B cell (primary cell): ENCODE data around the gene LDB3. TPM values are rescaled to one million over a fixed set of nuclear protein-coding genes. Genes with fewer than 3 reads are reported as not detected.

Experiments
- ATAC-seq: fragments of 200-7000 bp; cut with Tn5 transposase; one replicate; pipeline ENCODE4 v1.10.0; 2021; ENCODE audit warnings: low read depth, mild to moderate bottlenecking, moderate number of reproducible peaks, moderate library complexity
- CTCF ChIA-PET: fragments of 350-600 bp; sonication (Branson Sonifier 250); formaldehyde crosslinking; loops from one replicate; lab custom pipeline; 2021; ENCODE audit warnings: antibody characterized with exemption, inconsistent platforms; lab: Charles Lee
- POLR2A ChIA-PET: fragments of 350-600 bp; sonication (Branson Sonifier 250); formaldehyde crosslinking; loops from one replicate; lab custom pipeline; 2021; ENCODE audit warnings: antibody characterized with exemption; lab: Charles Lee
- DNase-seq: peaks from one replicate; pipeline ENCODE4 v3.0.0; 2013
- H2AFZ ChIP-seq: 2 replicates; pipeline ENCODE4 v1.6.1; 2012; ENCODE audit warnings: mild to moderate bottlenecking, low read depth, low read length; ENCODE audit not compliant: insufficient read depth, poor library complexity, severe bottlenecking
- H3K27ac ChIP-seq, 2 donors: 1 replicate in 1 of 2; 2 replicates in 1 of 2; pipeline ENCODE4 v1.5.1; 2012 to 2013; ENCODE audit warnings: low read length in 2 of 2, mild to moderate bottlenecking in 2 of 2, moderate library complexity in 1 of 2
- H3K27me3 ChIP-seq, 4 experiments: fragments of 200-600 bp in 1 of 4; sonication (generic) in 1 of 4; replicated peaks in 1 of 4; 1 replicate in 2 of 4; 2 replicates in 2 of 4; pipeline versions ENCODE4 v1.6.1 to v1.7.0; 2013 to 2016; ENCODE audit warnings: low read length in 3 of 4, mild to moderate bottlenecking in 2 of 4, mixed read lengths in 1 of 4, moderate library complexity in 1 of 4; ENCODE audit not compliant: insufficient read depth in 4 of 4, control insufficient read depth in 3 of 4; ENCODE audit errors: control extremely low read depth in 1 of 4
- H3K36me3 ChIP-seq, 2 experiments: replicated peaks in 1 of 2; 1 replicate in 1 of 2; 2 replicates in 1 of 2; pipeline versions ENCODE4 v1.6.1 to v1.7.1; 2013; ENCODE audit warnings: low read length in 1 of 2; ENCODE audit not compliant: insufficient read depth in 2 of 2, control insufficient read depth in 1 of 2; ENCODE audit errors: control extremely low read depth in 1 of 2, extremely low read depth in 1 of 2
- H3K4me1 ChIP-seq, 2 donors: fragments of 200-600 bp in 1 of 2; sonication (generic) in 1 of 2; 1 replicate in 1 of 2; 2 replicates in 1 of 2; pipeline versions ENCODE4 v1.5.1 to v1.6.1; 2013 to 2017; ENCODE audit warnings: low read length in 2 of 2; ENCODE audit not compliant: control insufficient read depth in 2 of 2, insufficient read depth in 2 of 2
- H3K4me2 ChIP-seq: replicated peaks from 2 replicates; pipeline ENCODE3; 2012; ENCODE audit warnings: mild to moderate bottlenecking, low read depth, low read length; ENCODE audit not compliant: poor library complexity, severe bottlenecking
- H3K4me3 ChIP-seq, 5 experiments: fragments of 200-600 bp in 1 of 5; sonication (generic) in 1 of 5; 1 replicate in 3 of 5; 2 replicates in 2 of 5; pipeline versions ENCODE4 v1.5.1 to v1.7.0; 2011 to 2016; ENCODE audit warnings: low read length in 4 of 5, mild to moderate bottlenecking in 4 of 5, low read depth in 2 of 5, control low read depth in 1 of 5, moderate library complexity in 1 of 5; ENCODE audit not compliant: insufficient read depth in 1 of 5; ENCODE audit errors: control extremely low read depth in 1 of 5, extremely low read depth in 1 of 5
- H3K79me2 ChIP-seq: fragments of 200-600 bp; sonication (generic); one replicate; pipeline ENCODE4 v1.6.0; 2016; ENCODE audit warnings: low read length; ENCODE audit not compliant: control insufficient read depth, insufficient read depth
- H3K9ac ChIP-seq: fragments of 200-600 bp; sonication (generic); 2 replicates; pipeline ENCODE4 v1.6.1; 2017; ENCODE audit warnings: mild to moderate bottlenecking, low read length, moderate library complexity
- H3K9me3 ChIP-seq, 3 donors: one replicate each; pipeline versions ENCODE4 v1.6.1 to v1.7.1; 2013; ENCODE audit warnings: low read length in 2 of 3; ENCODE audit not compliant: control insufficient read depth in 2 of 3, insufficient read depth in 1 of 3; ENCODE audit errors: control extremely low read depth in 1 of 3
- H4K20me1 ChIP-seq: 2 replicates; pipeline ENCODE4 v1.6.0; 2012; ENCODE audit warnings: mild to moderate bottlenecking, low read length; ENCODE audit not compliant: insufficient read depth, control insufficient read depth, poor library complexity, severe bottlenecking
- H3K27ac Mint-ChIP-seq: one replicate; pipeline ENCODE4 v1.8.0; 2021; ENCODE audit warnings: mixed read lengths
- H3K27me3 Mint-ChIP-seq: one replicate; pipeline ENCODE4 v1.8.0; 2021; ENCODE audit warnings: mixed read lengths
- H3K4me1 Mint-ChIP-seq: one replicate; pipeline ENCODE4 v1.8.0; 2021; ENCODE audit warnings: mixed read lengths
- H3K4me3 Mint-ChIP-seq: one replicate; pipeline ENCODE4 v1.8.0; 2021; ENCODE audit warnings: mixed read lengths
- H3K9me3 Mint-ChIP-seq: one replicate; pipeline ENCODE4 v1.8.0; 2022; ENCODE audit warnings: mixed read lengths; ENCODE audit not compliant: insufficient read depth
- EZH2 ChIP-seq: IDR thresholded peaks from 2 replicates; pipeline ENCODE4 v1.6.1; 2012; ENCODE audit warnings: borderline replicate concordance, low read depth, mild to moderate bottlenecking, moderate library complexity, low read length; ENCODE audit not compliant: insufficient read depth, poor library complexity, severe bottlenecking
- WGBS: methylation state at CpG from one replicate; pipeline ENCODE4 v1.1.5; 2013; ENCODE audit warnings: missing lambda C conversion rate; ENCODE audit not compliant: insufficient coverage; 5-methylcytosine and 5-hydroxymethylcytosine counted together
- intact Hi-C: fragments of 100-400 bp; cut with micrococcal nuclease; formaldehyde crosslinking; loops from one replicate; pipeline ENCODE4 v1.10.0; 2022
- polyA plus RNA-seq: library from polyadenylated mRNA; depleted of rRNA; stranded (reverse); fragments of >200 nt; gene quantifications from 2 replicates; pipeline ENCODE4 v1.2.3, GENCODE V29; 2012
- total RNA-seq, 2 donors: library from RNA; stranded (reverse); fragments of 120-200 nt in 1 of 2; gene quantifications; 1 replicate in 1 of 2; 2 replicates in 1 of 2; pipeline versions ENCODE4 v1.2.3 to v1.2.4, GENCODE V29; 2013 to 2022
- TF ChIP-seq, protein P1 (sequence below): fragments of 200-600 bp; IDR thresholded peaks from one replicate; pipeline ENCODE4 v1.8.0; 2022; ENCODE audit warnings: antibody characterized with exemption, mild to moderate bottlenecking

The LDB3 gene
- total and polyA plus RNA-seq, 2 donors (not counting 1 experiment from before 2014, with no cell fraction given): 0.01 to 0.07 TPM

DNA sequence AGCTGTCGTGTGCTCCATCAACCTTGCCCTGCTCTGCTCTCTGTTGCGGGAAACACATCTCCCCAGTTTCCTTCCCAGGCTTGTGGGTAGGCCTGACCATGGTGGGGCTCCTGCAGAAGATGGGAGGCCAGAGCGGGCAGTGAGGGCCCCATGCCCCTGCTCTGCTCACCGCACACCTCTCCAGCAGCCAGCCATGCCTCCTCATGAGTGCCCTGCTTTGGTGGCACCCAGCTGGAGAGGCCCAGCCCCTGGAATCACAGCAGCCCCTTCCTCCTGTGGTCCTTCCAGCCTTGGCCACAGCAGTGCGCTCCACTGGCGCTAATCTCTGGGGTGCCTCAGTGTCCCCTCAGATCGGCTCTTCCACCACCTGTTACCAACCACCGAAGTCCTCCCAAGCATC lies 18.2 kb upstream of the LDB3 start:
- Histone ChIP-seq H3K4me1 (no peaks in the 10 kb centered on the region), H3K4me3 (no peak overlapping the region), H3K27me3 (no peaks in the 10 kb centered on the region), H3K4me2 (no peak overlapping the region), H3K9ac (no peak overlapping the region), H2AFZ (no peak overlapping the region), H4K20me1 (no peaks in the 10 kb centered on the region), H3K9me3 (no peaks in the 10 kb centered on the region), H3K27ac (no peak overlapping the region), H3K79me2 (no peaks in the 10 kb centered on the region), H3K36me3 (no peaks in the 10 kb centered on the region)
- intact Hi-C loops: no loop called here
- DNase-seq: no peak
- ChIA-PET CTCF (no interaction called here), POLR2A (no interaction called here)
- H3K27ac Mint-ChIP-seq: no peak overlapping the region
- no peak overlapping the region for H3K4me3 Mint-ChIP-seq
- TF ChIP-seq, protein P1, sequence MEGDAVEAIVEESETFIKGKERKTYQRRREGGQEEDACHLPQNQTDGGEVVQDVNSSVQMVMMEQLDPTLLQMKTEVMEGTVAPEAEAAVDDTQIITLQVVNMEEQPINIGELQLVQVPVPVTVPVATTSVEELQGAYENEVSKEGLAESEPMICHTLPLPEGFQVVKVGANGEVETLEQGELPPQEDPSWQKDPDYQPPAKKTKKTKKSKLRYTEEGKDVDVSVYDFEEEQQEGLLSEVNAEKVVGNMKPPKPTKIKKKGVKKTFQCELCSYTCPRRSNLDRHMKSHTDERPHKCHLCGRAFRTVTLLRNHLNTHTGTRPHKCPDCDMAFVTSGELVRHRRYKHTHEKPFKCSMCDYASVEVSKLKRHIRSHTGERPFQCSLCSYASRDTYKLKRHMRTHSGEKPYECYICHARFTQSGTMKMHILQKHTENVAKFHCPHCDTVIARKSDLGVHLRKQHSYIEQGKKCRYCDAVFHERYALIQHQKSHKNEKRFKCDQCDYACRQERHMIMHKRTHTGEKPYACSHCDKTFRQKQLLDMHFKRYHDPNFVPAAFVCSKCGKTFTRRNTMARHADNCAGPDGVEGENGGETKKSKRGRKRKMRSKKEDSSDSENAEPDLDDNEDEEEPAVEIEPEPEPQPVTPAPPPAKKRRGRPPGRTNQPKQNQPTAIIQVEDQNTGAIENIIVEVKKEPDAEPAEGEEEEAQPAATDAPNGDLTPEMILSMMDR: no peak
- no peak for TF ChIP-seq EZH2
- H3K27me3 Mint-ChIP-seq: peaks cover 5% of the 10 kb centered on the region
- no peaks in the 10 kb centered on the region for H3K9me3 Mint-ChIP-seq
- 90% methylated on average over 8 of the region's 8 CpGs for WGBS
- H3K4me1 Mint-ChIP-seq: no peaks in the 10 kb centered on the region
- no peak for ATAC-seq

DNA sequence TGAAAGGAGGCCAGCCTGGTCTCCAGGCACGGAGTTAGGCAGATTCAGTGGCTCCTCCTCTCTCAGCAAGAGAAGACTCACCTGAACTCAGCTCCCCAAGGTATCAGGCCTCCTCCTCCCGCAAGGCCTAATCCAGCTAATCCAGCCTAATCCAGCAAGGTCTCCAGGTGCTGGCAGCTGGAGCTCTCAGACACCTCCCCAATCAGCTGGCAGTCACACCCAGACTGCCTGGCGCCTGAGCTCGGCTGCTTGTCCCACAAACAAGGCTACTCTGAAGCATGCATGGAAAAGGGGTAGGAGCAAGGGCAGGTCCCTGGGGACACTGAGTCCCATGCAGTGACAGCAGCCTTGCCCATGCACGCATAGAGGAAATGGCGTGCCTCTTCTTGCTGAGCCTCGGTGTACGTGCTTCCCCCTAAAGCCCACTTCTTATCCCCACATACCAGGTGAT lies 17.3 kb upstream of the LDB3 start:
- WGBS: 91% methylated on average over 5 of the region's 8 CpGs
- Mint-ChIP-seq H3K27ac (no peak overlapping the region), H3K27me3 (peaks cover 5% of the 10 kb centered on the region), H3K9me3 (no peaks in the 10 kb centered on the region), H3K4me1 (no peaks in the 10 kb centered on the region), H3K4me3 (no peak overlapping the region)
- H3K27ac ChIP-seq: no peak overlapping the region
- TF ChIP-seq EZH2: no peak
- TF ChIP-seq, protein P1: no peak
- H3K4me2 ChIP-seq: no peak overlapping the region
- H3K9me3 ChIP-seq: no peaks in the 10 kb centered on the region
- no peak for DNase-seq
- H3K79me2 ChIP-seq: no peaks in the 10 kb centered on the region
- no peak for ATAC-seq
- H3K9ac ChIP-seq: no peak overlapping the region
- H3K27me3 ChIP-seq: no peaks in the 10 kb centered on the region
- H3K4me1 ChIP-seq: no peaks in the 10 kb centered on the region
- no peaks in the 10 kb centered on the region for H4K20me1 ChIP-seq
- ChIA-PET POLR2A (no interaction called here), CTCF (no interaction called here)
- H3K4me3 ChIP-seq: no peak overlapping the region
- intact Hi-C loops: no loop called here
- H3K36me3 ChIP-seq: no peaks in the 10 kb centered on the region
- H2AFZ ChIP-seq: no peak overlapping the region
